ENCODE measurements around the gene PARP12. TPM values are rescaled to one million over a fixed set of nuclear protein-coding genes. Genes with fewer than 3 reads are reported as not detected.

The PARP12 gene
- total and polyA plus RNA-seq, 9 of the 15 experiments (the other 6 are each of a cell fraction or from before 2014, with no cell fraction given) = 4.6 to 40.4 (median 23.5) TPM

GRCh38 chr7:140062528-140063299, at the start of gene PARP12 (continued):
- no peak for TF ChIP-seq ZNF398 (CRISPR knock-in tag; IDR thresholded peaks at IDR 0.05)
- TF ChIP-seq ATF7 (IDR thresholded peaks at IDR 0.05) = peak; percentile 92
- TF ChIP-seq MTA3 (IDR thresholded peaks at IDR 0.05; ENCODE audit: borderline replicate concordance) = peak; percentile 89; the same call in 1 of the 2 replicates
- no peak for TF ChIP-seq POLR3A (IDR thresholded peaks at IDR 0.05; ENCODE audit: borderline replicate concordance, extremely low read depth, insufficient read depth, insufficient read length)
- TF ChIP-seq WHSC1 (IDR thresholded peaks at IDR 0.05; ENCODE audit: low read length) = no peak
- peak; percentile 84 for TF ChIP-seq ELF1 (tag; IDR thresholded peaks at IDR 0.05)
- TF ChIP-seq TBP (optimal IDR thresholded peaks at IDR 0.05; ENCODE audit: low read depth, low read length) = no peak
- peak; percentile 82 for TF ChIP-seq KLF16 (IDR thresholded peaks at IDR 0.05)
- no peak for TF ChIP-seq ZKSCAN8 (CRISPR knock-in tag; IDR thresholded peaks at IDR 0.05)
- TF ChIP-seq RAD21 (CRISPR knock-in tag; conservative IDR thresholded peaks at IDR 0.05 in 1 of 2, IDR thresholded peaks at IDR 0.05 in 1 of 2) = no peak
- peak; percentile 95 for TF ChIP-seq FUS (optimal IDR thresholded peaks at IDR 0.05; ENCODE audit: low read depth, low read length)
- no peak for TF ChIP-seq PHB (CRISPR knock-in tag; IDR thresholded peaks at IDR 0.05)
- peak; percentile 65; the same call in 1 of the 2 replicates for TF ChIP-seq MYC (IDR thresholded peaks at IDR 0.05; ENCODE audit: low read depth, low read length)
- TF ChIP-seq MYC (CRISPR knock-in tag; IDR thresholded peaks at IDR 0.05; ENCODE audit: borderline replicate concordance, low read depth) = no peak
- TF ChIP-seq STAT5A (IDR thresholded peaks at IDR 0.05; ENCODE audit: borderline replicate concordance, low read length) = no peak
- TF ChIP-seq RCOR1 (IDR thresholded peaks at IDR 0.05; ENCODE audit: borderline replicate concordance in 1 of 2, low read depth in 2 of 2, low read length in 2 of 2) = 0 out of 4 replicates have a peak, but pooled peaks of 1 of the 2 experiments have one; percentile 31
- no peak for TF ChIP-seq HOMEZ (CRISPR knock-in tag; IDR thresholded peaks at IDR 0.05)
- TF ChIP-seq SIRT6 (IDR thresholded peaks at IDR 0.05; ENCODE audit: low read depth, low read length) = no peak
- peak; percentile 50; the same call in 1 of the 2 replicates for TF ChIP-seq GTF2F1 (IDR thresholded peaks at IDR 0.05; ENCODE audit: low read depth, low read length)

Data from K562 (cell line).